Upper lobe of right lung (tissue), 1 donor: ENCODE data around the gene KIRREL2. TPM values are rescaled to one million over a fixed set of nuclear protein-coding genes. Genes with fewer than 3 reads are reported as not detected.
A peak's percentile ranks its signal among the peaks of the same experiment; 100 is the strongest.

Experiments
- ATAC-seq: fragments of 200-7000 bp; cut with Tn5 transposase; one replicate; pipeline ENCODE4 v1.9.1; 2020; ENCODE audit warnings: mild to moderate bottlenecking, moderate library complexity
- DNase-seq: peaks from one replicate; pipeline ENCODE4 v3.0.0-alpha.2; 2020
- H3K27ac ChIP-seq: fragments of 200-600 bp; one replicate; pipeline ENCODE4 v1.8.0; 2022
- H3K27me3 ChIP-seq: fragments of 200-600 bp; one replicate; pipeline ENCODE4 v1.8.0; 2022; ENCODE audit warnings: mild to moderate bottlenecking
- H3K36me3 ChIP-seq: fragments of 200-600 bp; one replicate; pipeline ENCODE4 v1.8.0; 2022
- H3K4me1 ChIP-seq: fragments of 200-600 bp; one replicate; pipeline ENCODE4 v1.8.0; 2022
- H3K4me3 ChIP-seq: fragments of 200-600 bp; one replicate; pipeline ENCODE4 v1.8.0; 2022; ENCODE audit warnings: mild to moderate bottlenecking
- H3K9me3 ChIP-seq: fragments of 200-600 bp; one replicate; pipeline ENCODE4 v1.8.0; 2022
- intact Hi-C: fragments of 100-400 bp; cut with DNase I; formaldehyde crosslinking; loops from one replicate; pipeline ENCODE4 v1.11.0; 2022
- total RNA-seq: library from RNA; stranded (reverse); fragmentation: NEBNext Ultra II Directional; extraction: Animal tissue kit (Norgen Biotek cat#: 25700); gene quantifications from one replicate; pipeline ENCODE4 v1.2.1, GENCODE V29; 2021
- TF ChIP-seq, protein P1 (sequence below): fragments of 200-600 bp; IDR thresholded peaks from one replicate; pipeline ENCODE4 v1.8.0; 2022; ENCODE audit warnings: antibody characterized with exemption
- donor health status: DM: no; HTN: yes; CAD: no; lungs with severe emphysema.

KIRREL2 gene
- total RNA-seq, 1 donor from 2014 or later: not detected

DNA sequence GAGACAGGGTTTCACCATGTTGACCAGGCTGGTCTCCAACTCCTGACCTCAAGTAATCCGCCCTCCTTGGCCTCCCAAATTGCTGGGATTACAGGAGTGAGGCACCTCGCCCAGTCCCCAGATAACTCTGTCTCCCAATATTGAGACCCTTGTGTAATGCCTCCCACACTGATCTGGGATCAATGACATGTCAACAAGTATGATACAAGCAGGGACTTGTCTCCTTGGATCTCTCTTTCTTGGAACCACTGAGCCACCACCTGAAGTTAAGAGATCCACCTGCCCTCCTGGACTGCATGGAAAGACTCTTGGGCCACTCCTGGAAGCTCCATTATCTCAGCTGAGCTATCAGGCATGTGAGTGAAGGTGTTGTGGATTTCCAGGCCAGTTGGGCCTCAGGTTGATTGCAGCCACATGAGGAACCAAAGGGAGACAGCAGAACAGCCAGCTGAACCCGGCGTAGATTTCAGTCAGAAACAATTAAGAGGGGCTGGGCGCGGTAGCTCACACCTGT lies 28.6 kb downstream of the KIRREL2 start:
- Histone ChIP-seq H3K27me3 (no peaks in the 10 kb centered on the region), H3K27ac (no peak overlapping the region), H3K36me3 (peaks cover 28% of the 10 kb centered on the region), H3K4me1 (no peaks in the 10 kb centered on the region), H3K9me3 (no peaks in the 10 kb centered on the region), H3K4me3 (no peak overlapping the region)
- TF ChIP-seq, protein P1, sequence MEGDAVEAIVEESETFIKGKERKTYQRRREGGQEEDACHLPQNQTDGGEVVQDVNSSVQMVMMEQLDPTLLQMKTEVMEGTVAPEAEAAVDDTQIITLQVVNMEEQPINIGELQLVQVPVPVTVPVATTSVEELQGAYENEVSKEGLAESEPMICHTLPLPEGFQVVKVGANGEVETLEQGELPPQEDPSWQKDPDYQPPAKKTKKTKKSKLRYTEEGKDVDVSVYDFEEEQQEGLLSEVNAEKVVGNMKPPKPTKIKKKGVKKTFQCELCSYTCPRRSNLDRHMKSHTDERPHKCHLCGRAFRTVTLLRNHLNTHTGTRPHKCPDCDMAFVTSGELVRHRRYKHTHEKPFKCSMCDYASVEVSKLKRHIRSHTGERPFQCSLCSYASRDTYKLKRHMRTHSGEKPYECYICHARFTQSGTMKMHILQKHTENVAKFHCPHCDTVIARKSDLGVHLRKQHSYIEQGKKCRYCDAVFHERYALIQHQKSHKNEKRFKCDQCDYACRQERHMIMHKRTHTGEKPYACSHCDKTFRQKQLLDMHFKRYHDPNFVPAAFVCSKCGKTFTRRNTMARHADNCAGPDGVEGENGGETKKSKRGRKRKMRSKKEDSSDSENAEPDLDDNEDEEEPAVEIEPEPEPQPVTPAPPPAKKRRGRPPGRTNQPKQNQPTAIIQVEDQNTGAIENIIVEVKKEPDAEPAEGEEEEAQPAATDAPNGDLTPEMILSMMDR: no peak
- intact Hi-C loops: loop anchor here (10.0 kb wide), 1 partner anchor 50 kb away; the partner anchor contains the start of gene LRFN3
- ATAC-seq (no peak), DNase-seq (no peak)

DNA sequence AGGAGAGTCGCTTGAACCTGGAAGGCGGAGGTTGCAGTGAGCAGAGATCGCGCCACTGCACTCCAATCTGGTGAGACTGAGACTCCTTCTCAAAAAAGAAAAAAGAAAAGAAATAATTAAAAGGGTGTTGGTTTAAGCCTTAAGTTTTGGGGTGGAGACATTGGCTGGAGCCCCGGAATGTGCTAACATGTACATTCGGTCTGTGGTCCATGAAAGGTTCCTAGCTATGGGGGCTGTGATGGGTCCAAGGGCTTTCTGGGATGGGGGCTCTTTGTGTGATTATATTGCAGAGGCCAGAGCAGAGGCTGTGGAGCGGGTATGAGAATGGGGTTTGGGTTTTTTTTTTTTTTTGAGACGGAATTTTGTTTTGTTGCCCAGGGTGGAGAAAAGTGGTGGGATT lies 29.2 kb downstream of the KIRREL2 start:
- no peak for ATAC-seq
- peaks cover 34% of the 10 kb centered on the region for H3K36me3 ChIP-seq
- no peaks in the 10 kb centered on the region for H3K27me3 ChIP-seq
- DNase-seq: no peak
- intact Hi-C loops: loop anchor here (10.0 kb wide), 1 partner anchor 49 kb away; the partner anchor contains the start of gene LRFN3
- no peak overlapping the region for H3K4me3 ChIP-seq
- no peak overlapping the region for H3K27ac ChIP-seq
- TF ChIP-seq, protein P1: no peak
- no peaks in the 10 kb centered on the region for H3K4me1 ChIP-seq
- no peaks in the 10 kb centered on the region for H3K9me3 ChIP-seq

DNA sequence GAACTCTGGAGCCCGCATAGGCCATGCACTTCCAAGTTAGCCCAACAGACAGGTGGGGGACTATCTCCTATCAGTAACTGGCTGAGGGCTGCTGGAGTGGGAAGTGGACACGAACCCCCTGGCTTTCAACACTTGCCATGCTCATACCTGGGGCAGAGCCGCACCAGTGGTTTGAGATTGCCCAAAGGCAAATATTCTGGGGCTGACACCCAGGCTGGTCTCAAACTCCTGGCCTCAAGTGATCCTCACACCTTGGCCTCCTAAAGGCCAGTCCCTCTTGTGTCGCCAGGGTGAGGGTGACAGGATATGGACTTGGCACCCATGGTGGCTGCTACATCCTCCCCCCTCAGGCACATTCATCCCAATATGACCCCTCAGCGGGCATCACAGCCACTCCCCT lies 30.5 kb downstream of the KIRREL2 start:
- Histone ChIP-seq H3K4me3 (no peak overlapping the region), H3K4me1 (no peaks in the 10 kb centered on the region), H3K9me3 (no peaks in the 10 kb centered on the region), H3K27me3 (no peaks in the 10 kb centered on the region), H3K27ac (no peak overlapping the region), H3K36me3 (peaks cover 47% of the 10 kb centered on the region)
- ATAC-seq (no peak), DNase-seq (no peak)
- TF ChIP-seq, protein P1: no peak
- intact Hi-C loops: loop anchor here (10.0 kb wide), 1 partner anchor 48 kb away; the partner anchor contains the start of gene LRFN3

DNA sequence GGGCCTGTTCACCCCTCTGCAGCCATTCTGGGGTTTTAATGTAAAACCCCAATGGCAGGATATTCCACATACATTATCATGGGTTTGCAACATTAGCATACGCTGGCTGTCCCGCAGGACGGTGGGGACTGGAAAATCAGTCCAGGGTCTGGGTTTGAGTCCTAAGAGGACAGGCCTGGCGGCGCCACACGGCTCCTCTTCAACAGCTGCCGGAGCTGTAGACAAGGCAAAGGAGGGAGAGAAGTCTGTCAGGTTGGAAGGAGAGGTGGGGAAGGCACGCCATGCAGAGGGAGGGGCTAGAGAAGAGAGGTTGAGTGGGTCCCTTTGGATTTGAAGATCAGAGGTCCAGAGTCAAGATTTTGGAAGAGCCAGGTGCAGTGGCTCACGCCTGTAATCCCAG lies 31.7 kb downstream of the KIRREL2 start:
- H3K27me3 ChIP-seq: no peaks in the 10 kb centered on the region
- intact Hi-C loops: loop anchor here (10.0 kb wide), 1 partner anchor 46 kb away; the partner anchor contains the start of gene LRFN3
- no peak overlapping the region for H3K4me3 ChIP-seq
- H3K9me3 ChIP-seq: no peaks in the 10 kb centered on the region
- peaks cover 59% of the 10 kb centered on the region for H3K36me3 ChIP-seq
- DNase-seq (no peak), ATAC-seq (no peak)
- H3K27ac ChIP-seq: no peak overlapping the region
- TF ChIP-seq, protein P1: no peak
- H3K4me1 ChIP-seq: no peaks in the 10 kb centered on the region

DNA sequence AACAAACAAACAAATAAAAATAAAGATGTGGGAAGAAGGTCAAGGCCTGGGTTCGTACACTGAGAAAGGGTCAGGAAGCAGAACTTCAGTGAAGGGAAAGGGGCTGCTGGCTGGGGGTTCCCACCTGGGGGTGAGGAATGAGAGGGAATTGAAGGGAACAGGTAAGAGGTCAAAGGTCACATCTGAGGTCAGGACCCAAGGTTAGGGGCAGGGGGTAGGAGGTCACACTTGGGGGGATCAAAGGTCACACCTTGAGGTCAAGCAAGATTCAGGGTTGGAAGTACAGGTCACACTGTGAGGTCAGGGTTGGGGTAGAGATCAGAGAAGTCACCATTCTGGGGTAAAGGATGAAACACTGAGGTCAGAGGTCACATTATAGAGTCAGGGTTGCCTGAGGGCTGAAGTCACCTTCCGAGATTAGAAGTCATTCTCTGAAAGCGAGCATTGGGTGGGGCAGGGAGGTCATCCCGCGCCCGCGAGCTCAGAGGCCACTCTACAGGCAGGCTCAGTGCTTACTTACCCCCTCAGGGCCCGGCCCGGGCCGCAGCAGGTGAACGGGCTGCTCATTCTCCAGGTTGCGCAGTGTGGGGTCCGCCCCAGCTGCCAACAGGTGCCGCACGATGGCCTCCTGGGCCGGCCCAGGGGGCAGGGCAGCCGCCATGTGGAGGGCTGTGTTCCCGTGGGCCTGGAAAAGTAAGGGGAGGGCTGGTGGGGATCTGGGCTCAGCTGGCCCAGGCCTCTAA lies 32.8 kb downstream of the KIRREL2 start:
- H3K4me3 ChIP-seq: no peak overlapping the region
- ATAC-seq (peak; percentile 29), DNase-seq (no peak)
- TF ChIP-seq, protein P1: no peak
- no peaks in the 10 kb centered on the region for H3K27me3 ChIP-seq
- no peaks in the 10 kb centered on the region for H3K9me3 ChIP-seq
- intact Hi-C loops: loop anchor here (10.0 kb wide), 1 partner anchor 45 kb away; the partner anchor contains the start of gene LRFN3
- peaks cover 70% of the 10 kb centered on the region for H3K36me3 ChIP-seq
- H3K27ac ChIP-seq: no peak overlapping the region
- no peaks in the 10 kb centered on the region for H3K4me1 ChIP-seq
